ENCODE results near the gene TIMM21.

Gene TIMM21

DNA sequence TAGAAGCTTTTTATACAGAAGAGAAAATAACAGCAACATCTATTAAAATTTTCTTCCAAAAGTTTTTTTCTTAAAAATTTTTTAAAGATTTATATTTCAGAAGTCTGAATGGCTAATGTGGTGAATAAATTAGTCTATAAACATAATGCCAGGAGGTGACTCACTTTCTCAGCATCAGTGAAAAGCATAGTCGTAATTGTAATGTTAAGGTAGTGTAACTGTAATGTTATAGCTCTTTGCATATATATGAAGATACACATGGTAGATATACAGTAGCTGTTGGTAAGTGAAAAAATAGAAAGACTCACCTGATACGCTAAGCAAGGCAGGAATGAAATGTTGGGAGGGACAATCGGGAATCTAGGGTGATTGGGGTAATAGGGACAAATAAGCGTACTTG, 5.5 kb downstream of the TIMM21 start:
- TF ChIP-seq, protein P1, sequence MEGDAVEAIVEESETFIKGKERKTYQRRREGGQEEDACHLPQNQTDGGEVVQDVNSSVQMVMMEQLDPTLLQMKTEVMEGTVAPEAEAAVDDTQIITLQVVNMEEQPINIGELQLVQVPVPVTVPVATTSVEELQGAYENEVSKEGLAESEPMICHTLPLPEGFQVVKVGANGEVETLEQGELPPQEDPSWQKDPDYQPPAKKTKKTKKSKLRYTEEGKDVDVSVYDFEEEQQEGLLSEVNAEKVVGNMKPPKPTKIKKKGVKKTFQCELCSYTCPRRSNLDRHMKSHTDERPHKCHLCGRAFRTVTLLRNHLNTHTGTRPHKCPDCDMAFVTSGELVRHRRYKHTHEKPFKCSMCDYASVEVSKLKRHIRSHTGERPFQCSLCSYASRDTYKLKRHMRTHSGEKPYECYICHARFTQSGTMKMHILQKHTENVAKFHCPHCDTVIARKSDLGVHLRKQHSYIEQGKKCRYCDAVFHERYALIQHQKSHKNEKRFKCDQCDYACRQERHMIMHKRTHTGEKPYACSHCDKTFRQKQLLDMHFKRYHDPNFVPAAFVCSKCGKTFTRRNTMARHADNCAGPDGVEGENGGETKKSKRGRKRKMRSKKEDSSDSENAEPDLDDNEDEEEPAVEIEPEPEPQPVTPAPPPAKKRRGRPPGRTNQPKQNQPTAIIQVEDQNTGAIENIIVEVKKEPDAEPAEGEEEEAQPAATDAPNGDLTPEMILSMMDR (IDR thresholded peaks at IDR 0.05), result no peak
- peaks cover 3% of the 10 kb centered on the region for H3K27me3 Mint-ChIP-seq (ENCODE audit: low read depth, poor library complexity)

DNA sequence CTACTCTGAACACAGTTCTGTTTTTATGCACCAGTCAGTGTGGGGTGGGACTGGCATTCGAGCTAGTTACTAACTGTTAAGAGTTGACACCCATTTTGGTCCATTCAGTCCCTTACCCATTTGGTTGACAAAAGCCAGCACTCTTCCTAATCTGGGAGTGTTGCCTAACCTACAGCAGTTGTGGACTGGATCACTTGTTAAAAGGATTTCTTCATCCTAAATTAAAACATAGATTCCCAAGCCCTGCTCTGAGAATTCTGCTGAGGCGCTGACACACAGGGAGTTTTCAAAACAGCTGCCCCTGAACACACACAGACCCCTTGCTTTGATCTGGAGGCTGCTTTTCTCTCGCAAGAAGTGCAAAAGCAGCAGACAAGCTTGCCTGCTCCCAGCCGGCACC, 6.4 kb downstream of the TIMM21 start:
- Mint-ChIP-seq H3K36me3 (ENCODE audit: low read depth) (peaks cover 46% of the 10 kb centered on the region), H3K27me3 (ENCODE audit: low read depth, poor library complexity) (peaks cover 3% of the 10 kb centered on the region), H3K4me1 (peaks cover 42% of the 10 kb centered on the region), H3K27ac (peak overlapping the region; percentile 81), H3K9me3 (no peaks in the 10 kb centered on the region), H3K4me3 (no peak overlapping the region)
- no peak for DNase-seq
- TF ChIP-seq, protein P1 (IDR thresholded peaks at IDR 0.05), result no peak

More for the DNA sequence above, 5.5 kb downstream of the TIMM21 start:
- Mint-ChIP-seq H3K36me3 (ENCODE audit: low read depth) (peaks cover 41% of the 10 kb centered on the region), H3K9me3 (no peaks in the 10 kb centered on the region), H3K4me1 (peaks cover 51% of the 10 kb centered on the region), H3K4me3 (no peak overlapping the region), H3K27ac (no peak overlapping the region)
- no peak for DNase-seq

DNA sequence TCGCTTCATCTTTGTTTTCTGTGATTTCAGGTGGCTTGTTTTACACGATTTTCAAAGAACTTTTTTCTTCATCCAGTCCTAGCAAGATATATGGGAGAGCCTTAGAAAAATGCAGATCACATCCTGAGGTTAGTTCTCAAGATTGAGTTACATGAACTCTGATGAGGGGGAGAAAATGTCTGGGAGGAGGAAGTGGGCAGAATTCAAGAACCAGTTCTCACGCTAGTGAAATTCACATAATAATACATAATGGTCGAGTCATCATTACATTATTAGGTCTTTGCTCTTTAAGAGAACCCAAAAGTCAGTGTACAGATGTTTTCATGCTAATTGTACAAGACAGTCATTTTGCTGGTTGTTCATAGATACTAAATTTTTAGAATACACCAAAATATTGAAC, 7.0 kb downstream of the TIMM21 start:
- peaks cover 3% of the 10 kb centered on the region for H3K27me3 Mint-ChIP-seq (ENCODE audit: low read depth, poor library complexity)
- peak overlapping the region; percentile 81 for H3K27ac Mint-ChIP-seq
- no peak overlapping the region for H3K4me3 Mint-ChIP-seq
- peaks cover 47% of the 10 kb centered on the region for H3K36me3 Mint-ChIP-seq (ENCODE audit: low read depth)
- no peak for DNase-seq
- TF ChIP-seq, protein P1 (IDR thresholded peaks at IDR 0.05), result no peak
- no peaks in the 10 kb centered on the region for H3K9me3 Mint-ChIP-seq
- H3K4me1 Mint-ChIP-seq, result peaks cover 36% of the 10 kb centered on the region

DNA sequence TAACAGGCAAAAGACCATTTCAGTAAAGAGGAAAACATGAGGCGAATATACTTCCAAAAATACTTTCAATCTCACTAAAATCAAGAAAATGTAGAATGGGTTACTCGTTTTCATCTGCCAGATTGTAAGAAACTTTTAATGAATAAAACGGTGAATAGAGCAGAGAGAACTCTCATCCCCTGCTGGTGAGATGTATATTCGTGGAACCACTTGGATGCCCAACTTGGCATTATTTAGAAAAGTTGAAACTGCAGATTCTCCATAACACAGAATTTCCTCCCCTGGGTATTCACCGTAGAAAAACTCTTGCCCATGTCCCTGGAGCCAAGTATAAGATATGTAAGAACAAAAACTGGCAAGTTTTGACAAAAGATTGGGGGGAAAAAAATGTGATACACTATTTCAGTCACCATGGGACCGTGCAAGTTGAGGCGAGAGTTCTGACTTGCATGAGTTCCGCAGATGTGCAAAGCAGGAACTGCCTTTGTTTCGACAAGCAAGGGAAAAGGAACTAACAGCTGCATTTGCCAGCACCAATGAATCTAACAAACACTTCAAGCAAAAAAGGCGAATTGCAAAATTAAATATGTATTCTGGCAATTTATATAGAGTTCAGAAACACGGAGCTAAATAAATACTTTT, 14.8 kb downstream of the TIMM21 start:
- Mint-ChIP-seq H3K36me3 (ENCODE audit: low read depth) (peaks cover 17% of the 10 kb centered on the region), H3K4me1 (no peaks in the 10 kb centered on the region), H3K9me3 (no peaks in the 10 kb centered on the region), H3K27ac (peak overlapping the region; percentile 31), H3K27me3 (ENCODE audit: low read depth, poor library complexity) (peaks cover 5% of the 10 kb centered on the region), H3K4me3 (no peak overlapping the region)
- TF ChIP-seq, protein P1 (IDR thresholded peaks at IDR 0.05), result no peak
- no peak for DNase-seq

DNA sequence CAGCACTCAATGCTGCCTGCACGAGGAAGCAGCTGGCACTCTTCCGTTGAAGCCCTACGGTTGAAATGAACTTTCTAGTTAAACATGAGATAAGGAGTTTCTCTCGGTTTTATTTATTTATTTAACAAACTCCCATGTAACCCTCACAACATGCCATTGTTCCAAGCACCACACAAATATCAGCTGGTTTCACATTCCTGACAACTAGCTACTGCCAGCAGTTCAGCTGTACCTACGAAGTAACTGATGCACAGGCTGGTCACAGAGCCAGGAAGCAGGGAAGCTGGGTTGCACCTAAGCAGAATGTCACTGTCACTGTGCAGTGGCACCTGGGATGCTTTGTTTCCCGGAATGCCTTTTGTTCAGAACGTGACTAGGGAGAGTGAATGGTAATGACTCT, 18.1 kb downstream of the TIMM21 start:
- H3K27me3 Mint-ChIP-seq (ENCODE audit: low read depth, poor library complexity), result peaks cover 9% of the 10 kb centered on the region
- no peaks in the 10 kb centered on the region for H3K9me3 Mint-ChIP-seq
- no peak overlapping the region for H3K27ac Mint-ChIP-seq
- TF ChIP-seq, protein P1 (IDR thresholded peaks at IDR 0.05), result no peak
- no peaks in the 10 kb centered on the region for H3K36me3 Mint-ChIP-seq (ENCODE audit: low read depth)
- H3K4me1 Mint-ChIP-seq, result no peaks in the 10 kb centered on the region
- H3K4me3 Mint-ChIP-seq, result no peak overlapping the region
- DNase-seq, result no peak

DNA sequence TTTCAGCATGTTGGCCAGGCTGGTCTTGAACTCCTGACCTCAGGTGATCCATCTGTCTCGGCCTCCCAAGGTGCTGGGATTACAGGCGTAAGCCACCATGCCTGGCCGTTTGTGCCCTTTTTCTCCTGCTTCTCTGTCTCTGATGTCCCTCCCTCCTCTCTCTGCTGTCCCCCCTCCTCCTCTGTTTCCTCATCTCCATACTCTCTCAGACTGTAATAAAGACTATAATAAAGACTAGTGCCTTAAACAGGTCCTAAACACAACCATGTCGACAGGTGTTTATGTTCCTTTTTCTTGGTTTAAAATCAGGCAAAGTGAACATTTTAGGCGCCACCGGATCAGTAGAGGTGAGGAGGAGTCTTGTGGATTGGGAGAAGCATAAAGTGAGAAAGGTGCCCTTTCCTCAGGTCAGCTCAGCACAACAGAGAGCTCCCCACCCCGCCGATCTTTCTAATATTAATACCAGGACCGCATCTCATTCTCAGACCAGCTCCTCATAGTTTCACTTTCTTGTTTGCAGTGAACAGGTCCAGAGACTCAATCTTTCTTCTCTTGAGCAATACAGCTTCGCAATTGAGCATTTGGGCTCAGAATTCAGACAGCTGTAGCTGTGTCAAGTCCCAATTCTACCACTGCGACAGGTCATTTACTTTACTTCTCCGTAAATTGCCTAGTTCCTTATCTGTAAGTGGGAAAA, 23.7 kb downstream of the TIMM21 start:
- no peak overlapping the region for H3K4me3 Mint-ChIP-seq
- peaks cover 21% of the 10 kb centered on the region for H3K27me3 Mint-ChIP-seq (ENCODE audit: low read depth, poor library complexity)
- H3K27ac Mint-ChIP-seq, result no peak overlapping the region
- TF ChIP-seq, protein P1 (IDR thresholded peaks at IDR 0.05), result no peak
- no peaks in the 10 kb centered on the region for H3K4me1 Mint-ChIP-seq
- H3K9me3 Mint-ChIP-seq, result no peaks in the 10 kb centered on the region
- H3K36me3 Mint-ChIP-seq (ENCODE audit: low read depth), result no peaks in the 10 kb centered on the region
- DNase-seq, result no peak
